Keratinocyte (primary cell): ENCODE results near the gene TCERG1L. TPM values are rescaled to one million over a fixed set of nuclear protein-coding genes. Genes with fewer than 3 reads are reported as not detected.

ENCODE experiments used
- DNase-seq: peaks from one replicate; pipeline ENCODE4 v3.0.0-alpha.2; 2011; ENCODE audit warnings: low read depth, missing footprints, low spot score
- FAIRE-seq: peaks from 2 replicates; lab custom pipeline; 2011; peaks lifted over from hg19 to GRCh38; lab: Jason Lieb, UNC
- H2AFZ ChIP-seq: 2 replicates; pipeline ENCODE4 v1.6.0; 2012; ENCODE audit warnings: low read length, control low read depth, inconsistent platforms; ENCODE audit not compliant: control insufficient read depth
- H3K27ac ChIP-seq: 2 replicates; pipeline ENCODE4 v1.5.1; 2011; ENCODE audit warnings: low read length; ENCODE audit not compliant: control insufficient read depth, insufficient read depth
- H3K27me3 ChIP-seq: 3 replicates; pipeline ENCODE4 v1.6.0; 2011; ENCODE audit warnings: low read length; ENCODE audit not compliant: control insufficient read depth, insufficient read depth; ENCODE audit errors: extremely low read depth
- H3K36me3 ChIP-seq, 2 experiments: 2 replicates in 1 of 2; 3 replicates in 1 of 2; pipeline ENCODE4 v1.5.1; 2011; ENCODE audit warnings: low read length in 2 of 2, mild to moderate bottlenecking in 1 of 2; ENCODE audit not compliant: control insufficient read depth in 2 of 2, insufficient read depth in 2 of 2; ENCODE audit errors: extremely low read depth in 1 of 2
- H3K4me1 ChIP-seq: 3 replicates; pipeline ENCODE4 v1.5.1; 2011; ENCODE audit warnings: low read length; ENCODE audit not compliant: control insufficient read depth, insufficient read depth; ENCODE audit errors: extremely low read depth
- H3K4me2 ChIP-seq: 3 replicates; pipeline ENCODE4 v1.6.0; 2011; ENCODE audit warnings: low read depth, low read length; ENCODE audit not compliant: control insufficient read depth, insufficient read depth; ENCODE audit errors: extremely low read depth
- H3K4me3 ChIP-seq, 3 experiments: fragments of 200-600 bp in 1 of 3; sonication (generic) in 1 of 3; 2 replicates in 2 of 3; 3 replicates in 1 of 3; pipeline ENCODE4 v1.5.1; 2011 to 2016; ENCODE audit warnings: low read length in 3 of 3, mild to moderate bottlenecking in 3 of 3, control low read depth in 2 of 3, inconsistent platforms in 1 of 3, low read depth in 1 of 3, mixed read lengths in 1 of 3, mixed run types in 1 of 3, moderate library complexity in 1 of 3; ENCODE audit not compliant: control insufficient read depth in 2 of 3, insufficient read depth in 2 of 3; ENCODE audit errors: extremely low read depth in 1 of 3
- H3K79me2 ChIP-seq: 2 replicates; pipeline ENCODE4 v1.6.0; 2012; ENCODE audit warnings: low read length; ENCODE audit not compliant: control insufficient read depth, insufficient read depth
- H3K9ac ChIP-seq: 3 replicates; pipeline ENCODE4 v1.6.0; 2011; ENCODE audit warnings: low read length; ENCODE audit not compliant: control insufficient read depth, insufficient read depth; ENCODE audit errors: extremely low read depth
- H3K9me1 ChIP-seq: 3 replicates; pipeline ENCODE4 v1.6.0; 2011; ENCODE audit warnings: low read length; ENCODE audit not compliant: control insufficient read depth, insufficient read depth; ENCODE audit errors: extremely low read depth
- H3K9me3 ChIP-seq: 2 replicates; pipeline ENCODE4 v1.5.1; 2012; ENCODE audit warnings: low read depth, low read length; ENCODE audit not compliant: control insufficient read depth
- H4K20me1 ChIP-seq: 3 replicates; pipeline ENCODE4 v1.6.0; 2011; ENCODE audit warnings: low read length; ENCODE audit not compliant: control insufficient read depth, insufficient read depth; ENCODE audit errors: extremely low read depth
- EZH2 ChIP-seq: IDR thresholded peaks from one replicate; pipeline ENCODE4 v1.6.1; 2012; ENCODE audit warnings: inconsistent platforms, mild to moderate bottlenecking, low read length, moderate library complexity
- dilution Hi-C: fragments of 300-500 bp; cut with MboI; formaldehyde crosslinking; loops from one replicate; pipeline ENCODE4 v1.7.0; 2020; ENCODE audit warnings: low sequenced_read_pairs; ENCODE audit not compliant: extremely low pct_ligation_motif_present
- polyA plus RNA-seq, 5 experiments: library from polyadenylated mRNA; depleted of rRNA in 3 of 5; stranded (reverse) in 3 of 5; stranded (forward) in 1 of 5; unstranded in 1 of 5; fragments of >200 nt; gene quantifications; 1 replicate in 1 of 5; 2 replicates in 3 of 5; 3 replicates in 1 of 5; pipeline versions ENCODE4 v1.2.1 to v1.2.3, GENCODE V29; 2011 to 2012; ENCODE audit warnings: missing spikeins in 2 of 5, low read depth in 1 of 5, low replicate concordance in 1 of 5
- TF ChIP-seq, protein P1 (sequence below), 3 experiments: IDR thresholded peaks in 1 of 3; conservative IDR thresholded peaks in 1 of 3; optimal IDR thresholded peaks in 1 of 3; 2 replicates in 2 of 3; 3 replicates in 1 of 3; pipeline versions ENCODE3 to v1.5.1; 2011; ENCODE audit warnings: low read length in 3 of 3, mild to moderate bottlenecking in 3 of 3, moderate library complexity in 2 of 3, control low read depth in 1 of 3, inconsistent platforms in 1 of 3; ENCODE audit not compliant: insufficient read depth in 2 of 3; ENCODE audit errors: extremely low read depth in 1 of 3

The TCERG1L gene
- polyA plus RNA-seq, 1 donor (not counting 4 experiments of a cell fraction or from before 2014, with no cell fraction given), result not detected

DNA sequence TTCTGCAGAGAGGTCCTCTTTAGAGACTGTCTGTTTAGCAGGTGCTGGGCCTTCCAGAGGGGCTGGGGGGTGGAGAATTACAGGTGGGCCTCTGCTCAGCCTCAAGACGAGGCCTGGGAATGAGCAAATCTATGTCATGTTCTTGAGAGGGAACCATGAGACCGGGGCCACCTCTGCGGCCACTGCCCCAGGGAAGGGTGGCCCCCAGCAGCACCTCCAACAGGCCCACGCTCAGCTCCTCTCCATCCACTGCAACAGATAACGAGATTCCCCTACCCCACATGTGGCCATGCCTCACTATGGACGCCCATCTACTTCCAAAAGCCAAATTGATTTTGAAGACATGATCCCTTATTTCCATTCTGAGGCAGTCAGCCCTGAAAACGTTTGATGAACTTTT, 176.9 kb downstream of the TCERG1L start:
- no peak overlapping the region for H3K4me2 ChIP-seq
- H3K36me3 ChIP-seq, result no peaks in the 10 kb centered on the region
- no peaks in the 10 kb centered on the region for H3K4me1 ChIP-seq
- H3K27ac ChIP-seq, result no peak overlapping the region
- H3K27me3 ChIP-seq, result no peaks in the 10 kb centered on the region
- H3K9ac ChIP-seq, result no peak overlapping the region
- no peaks in the 10 kb centered on the region for H3K79me2 ChIP-seq
- H3K4me3 ChIP-seq, result no peak overlapping the region
- no peaks in the 10 kb centered on the region for H3K9me1 ChIP-seq
- H4K20me1 ChIP-seq, result no peaks in the 10 kb centered on the region
- TF ChIP-seq, protein P1, sequence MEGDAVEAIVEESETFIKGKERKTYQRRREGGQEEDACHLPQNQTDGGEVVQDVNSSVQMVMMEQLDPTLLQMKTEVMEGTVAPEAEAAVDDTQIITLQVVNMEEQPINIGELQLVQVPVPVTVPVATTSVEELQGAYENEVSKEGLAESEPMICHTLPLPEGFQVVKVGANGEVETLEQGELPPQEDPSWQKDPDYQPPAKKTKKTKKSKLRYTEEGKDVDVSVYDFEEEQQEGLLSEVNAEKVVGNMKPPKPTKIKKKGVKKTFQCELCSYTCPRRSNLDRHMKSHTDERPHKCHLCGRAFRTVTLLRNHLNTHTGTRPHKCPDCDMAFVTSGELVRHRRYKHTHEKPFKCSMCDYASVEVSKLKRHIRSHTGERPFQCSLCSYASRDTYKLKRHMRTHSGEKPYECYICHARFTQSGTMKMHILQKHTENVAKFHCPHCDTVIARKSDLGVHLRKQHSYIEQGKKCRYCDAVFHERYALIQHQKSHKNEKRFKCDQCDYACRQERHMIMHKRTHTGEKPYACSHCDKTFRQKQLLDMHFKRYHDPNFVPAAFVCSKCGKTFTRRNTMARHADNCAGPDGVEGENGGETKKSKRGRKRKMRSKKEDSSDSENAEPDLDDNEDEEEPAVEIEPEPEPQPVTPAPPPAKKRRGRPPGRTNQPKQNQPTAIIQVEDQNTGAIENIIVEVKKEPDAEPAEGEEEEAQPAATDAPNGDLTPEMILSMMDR (optimal IDR thresholded peaks at IDR 0.05 in 1 of 3, IDR thresholded peaks at IDR 0.05 in 1 of 3, conservative IDR thresholded peaks at IDR 0.05 in 1 of 3; ENCODE audit: extremely low read depth in 1 of 3, insufficient read depth in 2 of 3, low read length in 3 of 3), result no peak
- TF ChIP-seq EZH2, result no peak
- H3K9me3 ChIP-seq, result no peaks in the 10 kb centered on the region
- dilution Hi-C loops, result no loop called here
- DNase-seq, result no peak
- no peak for FAIRE-seq
- no peak overlapping the region for H2AFZ ChIP-seq

DNA sequence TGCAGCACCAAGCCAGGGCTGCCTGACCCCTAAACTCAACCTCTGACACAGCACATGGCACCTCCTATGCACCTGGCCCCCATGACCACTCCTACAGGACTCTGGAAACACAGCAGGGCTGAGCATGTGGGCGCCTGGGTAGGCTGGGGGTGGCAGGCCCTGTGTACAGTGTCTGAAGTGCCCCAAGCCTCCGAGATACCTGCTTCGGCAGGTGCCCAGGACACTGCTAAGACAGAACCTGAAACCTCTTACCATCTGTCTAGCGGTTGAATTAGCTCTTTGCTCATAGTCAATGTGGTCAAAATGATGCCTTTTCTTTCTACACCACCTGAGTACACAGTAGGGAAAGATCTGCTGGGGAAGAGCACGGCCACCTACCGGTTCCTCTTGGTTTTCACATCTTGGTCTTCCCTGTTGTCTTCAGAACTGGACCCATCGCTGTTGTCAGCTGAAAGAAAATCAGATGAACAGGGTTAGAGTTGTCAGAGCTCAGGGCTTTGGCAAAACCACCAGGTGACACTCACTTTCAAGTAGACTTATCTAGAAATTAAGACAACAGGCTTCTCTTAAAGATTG, 177.4 kb downstream of the TCERG1L start:
- H3K9me1 ChIP-seq, result no peaks in the 10 kb centered on the region
- no peak overlapping the region for H2AFZ ChIP-seq
- H3K9ac ChIP-seq, result no peak overlapping the region
- dilution Hi-C loops, result no loop called here
- H3K27me3 ChIP-seq, result no peaks in the 10 kb centered on the region
- no peak overlapping the region for H3K27ac ChIP-seq
- no peak for TF ChIP-seq EZH2
- TF ChIP-seq, protein P1 (optimal IDR thresholded peaks at IDR 0.05 in 1 of 3, IDR thresholded peaks at IDR 0.05 in 1 of 3, conservative IDR thresholded peaks at IDR 0.05 in 1 of 3; ENCODE audit: extremely low read depth in 1 of 3, insufficient read depth in 2 of 3, low read length in 3 of 3), result no peak
- H3K9me3 ChIP-seq, result no peaks in the 10 kb centered on the region
- H4K20me1 ChIP-seq, result no peaks in the 10 kb centered on the region
- H3K4me3 ChIP-seq, result no peak overlapping the region
- H3K79me2 ChIP-seq, result no peaks in the 10 kb centered on the region
- H3K4me1 ChIP-seq, result no peaks in the 10 kb centered on the region
- DNase-seq (no peak), FAIRE-seq (no peak)
- H3K4me2 ChIP-seq, result no peak overlapping the region
- no peaks in the 10 kb centered on the region for H3K36me3 ChIP-seq
